ENCODE measurements around the gene FYB1.

The FYB1 gene

DNA sequence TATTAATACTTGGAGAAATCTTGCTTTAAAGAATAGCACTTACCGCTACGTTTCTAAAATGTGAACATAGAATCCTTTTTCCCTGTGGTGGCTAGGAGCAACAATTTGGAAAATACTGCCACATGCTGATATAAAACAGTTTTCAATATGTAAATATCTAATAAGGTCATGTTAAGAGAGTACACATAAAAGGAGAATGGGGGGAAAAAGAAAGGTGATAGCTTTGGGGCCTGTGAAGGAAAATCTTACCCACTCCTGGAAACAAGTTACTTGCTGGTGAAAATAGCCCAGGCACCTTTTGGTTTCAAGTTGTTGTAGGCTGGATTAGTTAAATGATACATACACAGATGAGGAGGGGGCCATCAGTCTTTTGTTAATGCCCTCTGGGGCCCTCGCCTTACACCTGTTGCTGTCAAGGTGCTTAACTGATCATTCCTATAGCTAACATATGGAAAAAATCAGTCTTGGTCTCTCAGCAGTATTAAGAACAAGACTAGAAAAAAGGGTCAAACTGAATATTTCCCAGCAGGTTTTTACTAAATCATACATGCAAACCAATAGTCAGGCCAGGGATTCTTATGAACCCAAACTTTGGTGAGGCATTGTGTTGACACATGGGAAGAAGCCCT, 24.1 kb downstream of the FYB1 start:
- Mint-ChIP-seq H3K27ac (peak overlapping the region; percentile 86), H3K36me3 (peaks cover 50% of the 10 kb centered on the region), H3K4me3 (peak overlapping the region; percentile 72), H3K27me3 (no peaks in the 10 kb centered on the region), H3K4me1 (peaks cover 69% of the 10 kb centered on the region), H3K9me3 (no peaks in the 10 kb centered on the region)
- CTCF ChIA-PET = interaction anchor here (0.9 to 6.4 kb wide), 9 partner anchors 9 to 88 kb away, joined by 3 to 53 read pairs (median 5); partner anchors contain the start of gene FYB1
- DNase-seq = no peak

DNA sequence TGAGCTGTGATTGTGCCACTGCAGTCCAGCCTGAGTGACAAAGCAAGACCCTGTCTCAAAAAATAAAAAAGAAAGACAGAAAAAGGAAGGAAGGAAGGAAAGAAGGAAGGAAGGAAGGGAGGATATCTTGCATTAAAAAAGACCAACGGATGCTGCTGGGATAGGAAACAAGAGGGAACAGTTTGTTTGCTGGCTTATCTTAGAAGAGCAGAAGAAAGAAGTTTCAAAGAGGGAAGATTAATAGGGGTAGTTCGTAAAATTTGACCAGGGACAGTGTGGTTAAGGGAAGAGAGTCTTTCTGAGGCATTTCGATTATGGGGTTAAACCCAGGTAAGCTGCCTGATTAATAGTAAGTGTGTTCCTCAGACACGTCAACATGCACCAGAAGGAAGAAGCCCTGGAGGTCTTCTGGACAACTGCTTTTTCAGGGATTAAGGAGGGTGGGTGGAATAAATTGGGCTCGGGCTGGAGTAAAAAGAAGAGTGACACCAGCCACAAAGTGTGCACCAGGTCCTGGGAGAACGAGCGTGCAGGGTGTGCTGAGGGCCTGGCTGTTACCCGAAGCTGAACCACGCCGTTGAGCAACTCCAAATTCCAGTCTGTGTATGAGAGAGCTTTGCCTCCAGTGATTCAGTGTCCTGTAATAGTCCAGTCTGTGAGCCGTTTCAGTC, 24.8 kb downstream of the FYB1 start:
- Mint-ChIP-seq H3K4me3 (peak overlapping the region; percentile 72), H3K36me3 (peaks cover 48% of the 10 kb centered on the region), H3K27ac (peak overlapping the region; percentile 86), H3K9me3 (no peaks in the 10 kb centered on the region), H3K27me3 (no peaks in the 10 kb centered on the region), H3K4me1 (peaks cover 76% of the 10 kb centered on the region)
- CTCF ChIA-PET = interaction anchor here (0.9 to 6.4 kb wide), 6 partner anchors 8 to 26 kb away, joined by 3 to 53 read pairs (median 9); partner anchors contain the start of gene FYB1
- DNase-seq = peak; percentile 35

DNA sequence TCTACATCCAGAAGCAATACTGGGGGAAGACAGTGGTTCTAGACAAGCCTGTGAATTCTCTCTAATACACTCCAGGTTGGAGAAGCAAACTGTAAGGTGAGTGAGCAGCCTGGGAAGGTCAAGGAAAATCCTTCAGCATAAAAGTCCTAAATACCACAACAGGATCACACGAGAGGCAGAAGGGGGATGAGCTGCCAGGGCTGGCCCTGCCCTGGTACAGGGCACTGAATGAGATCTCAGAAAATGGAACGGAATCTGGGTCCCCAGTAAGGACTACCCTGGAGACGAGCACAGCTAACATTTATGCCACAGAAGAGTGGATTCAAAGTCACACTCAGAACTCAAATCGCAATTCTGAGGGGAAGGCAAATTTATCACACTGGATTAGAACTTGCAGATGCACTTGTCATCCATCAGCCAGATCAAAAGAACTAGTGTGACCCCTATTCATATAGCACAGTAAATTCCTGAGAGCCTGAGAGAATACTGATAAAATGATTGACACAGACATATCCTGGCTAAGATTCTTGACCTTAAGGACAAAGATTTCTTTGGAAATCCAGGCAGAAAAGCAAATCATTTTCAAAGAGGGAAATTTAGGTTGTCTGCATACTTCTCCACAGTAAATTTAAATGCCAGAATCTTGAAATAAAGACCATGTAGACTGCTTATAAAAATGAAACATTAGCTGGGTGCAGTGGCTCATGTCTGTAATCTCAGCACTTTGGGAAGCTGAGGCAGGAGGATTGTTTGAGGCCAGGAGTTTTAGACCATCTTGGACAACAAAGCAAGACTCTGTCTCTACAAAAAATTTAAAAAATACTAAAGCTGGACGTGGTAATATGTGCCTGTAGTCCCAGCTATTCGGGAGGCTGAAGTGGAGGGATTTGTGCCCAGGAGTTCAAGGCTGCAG, 25.6 kb downstream of the FYB1 start:
- H3K27ac Mint-ChIP-seq = peak overlapping the region; percentile 86
- peaks cover 51% of the 10 kb centered on the region for H3K36me3 Mint-ChIP-seq
- CTCF ChIA-PET = interaction anchor here (0.7 to 6.4 kb wide), 8 partner anchors 9 to 29 kb away, joined by 3 to 53 read pairs (median 3); partner anchors contain the start of gene FYB1
- H3K9me3 Mint-ChIP-seq = no peaks in the 10 kb centered on the region
- no peak for DNase-seq
- H3K4me1 Mint-ChIP-seq = peaks cover 84% of the 10 kb centered on the region
- peak overlapping the region; percentile 72 for H3K4me3 Mint-ChIP-seq
- H3K27me3 Mint-ChIP-seq = no peaks in the 10 kb centered on the region

DNA sequence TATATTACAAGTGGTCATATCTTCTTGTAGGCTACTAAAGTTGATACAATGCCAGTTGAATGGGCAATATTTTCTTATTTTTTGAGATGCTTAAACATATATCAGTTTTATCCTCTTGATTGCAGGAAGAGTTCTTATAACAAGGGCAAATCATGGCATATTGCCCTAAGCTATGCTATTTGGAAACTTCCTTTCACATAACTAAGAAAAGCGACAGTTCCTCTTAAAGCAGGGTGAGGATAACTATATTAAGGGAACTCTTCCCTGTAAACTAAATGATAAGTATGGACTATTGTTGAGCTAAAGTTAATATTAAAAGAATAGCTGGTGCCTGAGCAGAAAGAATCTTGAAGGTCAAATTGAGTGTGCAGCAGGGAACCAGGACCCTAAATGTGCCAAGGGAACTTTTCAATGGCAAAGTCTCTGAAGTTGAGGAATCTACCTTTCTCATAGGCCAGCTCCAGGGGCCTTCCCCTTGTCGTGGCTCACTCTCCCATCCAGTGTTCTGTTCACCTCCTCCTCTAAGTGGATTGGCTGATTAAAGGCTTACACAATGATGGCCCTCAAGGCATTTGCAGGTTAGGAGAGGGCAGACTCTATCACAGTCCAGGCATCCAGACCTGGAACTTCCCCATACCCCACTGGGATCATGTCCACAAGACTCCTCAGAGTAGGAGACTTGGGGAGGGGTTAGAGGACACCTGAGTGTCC, 26.8 kb downstream of the FYB1 start:
- peak overlapping the region; percentile 72 for H3K4me3 Mint-ChIP-seq
- CTCF ChIA-PET = interaction anchor here (1.1 to 6.4 kb wide), 4 partner anchors 10 to 91 kb away, joined by 3 to 53 read pairs (median 8); partner anchors contain the start of gene FYB1
- H3K4me1 Mint-ChIP-seq = peaks cover 94% of the 10 kb centered on the region

DNA sequence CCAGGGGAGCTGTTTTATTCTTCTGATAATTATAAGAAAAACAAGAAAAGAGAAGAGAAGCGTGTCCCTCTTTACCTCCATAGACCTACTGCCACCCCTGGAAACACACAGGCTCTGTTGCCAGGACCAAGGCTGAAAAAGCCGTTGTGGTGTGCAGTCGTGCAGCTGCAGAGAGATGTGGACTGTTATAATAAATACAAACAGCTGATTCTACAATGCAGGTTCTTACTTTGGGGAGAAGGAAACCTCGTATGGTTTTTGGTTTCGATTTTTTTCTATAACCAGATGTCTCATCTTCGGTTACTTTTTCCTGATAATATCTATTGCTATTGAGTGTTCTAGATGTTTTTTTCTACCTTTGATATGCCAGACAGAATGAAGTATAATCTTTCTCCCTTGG, 28.1 kb downstream of the FYB1 start:
- Mint-ChIP-seq H3K4me3 (peak overlapping the region; percentile 62), H3K4me1 (peaks cover 92% of the 10 kb centered on the region), H3K9me3 (no peaks in the 10 kb centered on the region), H3K27me3 (no peaks in the 10 kb centered on the region), H3K36me3 (peaks cover 48% of the 10 kb centered on the region), H3K27ac (peak overlapping the region; percentile 91)
- CTCF ChIA-PET = interaction anchor here (0.7 to 6.4 kb wide), 5 partner anchors 9 to 26 kb away, joined by 3 to 53 read pairs (median 13); partner anchors contain the start of gene FYB1
- peak; percentile 63 for DNase-seq

More for the DNA sequence above, 26.8 kb downstream of the FYB1 start:
- DNase-seq = no peak
- Mint-ChIP-seq H3K9me3 (no peaks in the 10 kb centered on the region), H3K27me3 (no peaks in the 10 kb centered on the region), H3K36me3 (peaks cover 53% of the 10 kb centered on the region), H3K27ac (peak overlapping the region; percentile 86)

DNA sequence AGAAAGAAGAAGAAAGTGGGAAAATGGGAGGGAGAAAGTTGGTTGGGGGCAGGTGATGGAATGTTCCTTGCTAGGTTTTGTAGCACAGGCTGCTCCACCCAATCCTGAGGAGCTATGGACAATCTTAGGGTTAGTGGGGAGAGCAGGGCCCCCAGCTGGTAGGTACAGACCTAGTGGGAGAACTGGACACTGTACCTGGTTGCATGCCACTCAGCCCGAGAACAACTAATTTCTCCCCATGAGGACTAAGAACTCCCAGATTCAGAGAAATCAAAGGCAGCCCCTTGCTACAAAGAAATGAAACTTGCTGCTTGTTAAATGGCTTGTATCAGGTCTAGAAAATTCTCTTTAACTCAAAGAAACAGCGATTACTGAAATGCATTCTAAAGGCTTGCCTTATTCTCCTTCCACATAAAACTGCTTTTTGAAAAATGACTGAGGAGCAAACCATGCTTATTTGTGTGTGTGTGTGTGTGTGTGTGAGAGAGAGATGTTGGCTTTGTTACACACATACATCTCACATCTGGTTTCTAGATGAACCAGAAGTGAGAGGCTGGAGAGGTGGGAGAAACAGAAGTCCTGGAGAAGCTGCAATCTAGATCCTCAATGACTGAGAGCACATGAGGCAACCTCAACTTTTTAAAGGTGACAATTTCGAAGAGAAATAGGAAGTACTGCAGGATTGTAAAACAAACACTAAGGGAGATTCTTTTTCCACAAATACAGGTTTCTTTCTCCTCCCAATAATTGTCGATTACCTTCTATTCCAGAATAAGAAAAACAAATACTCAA, 28.9 kb downstream of the FYB1 start:
- CTCF ChIA-PET = interaction anchor here (0.7 to 6.4 kb wide), 10 partner anchors 8 to 27 kb away, joined by 3 to 53 read pairs (median 16); partner anchors contain the start of gene FYB1
- no peak for DNase-seq
- H3K4me1 Mint-ChIP-seq = peaks cover 94% of the 10 kb centered on the region

DNA sequence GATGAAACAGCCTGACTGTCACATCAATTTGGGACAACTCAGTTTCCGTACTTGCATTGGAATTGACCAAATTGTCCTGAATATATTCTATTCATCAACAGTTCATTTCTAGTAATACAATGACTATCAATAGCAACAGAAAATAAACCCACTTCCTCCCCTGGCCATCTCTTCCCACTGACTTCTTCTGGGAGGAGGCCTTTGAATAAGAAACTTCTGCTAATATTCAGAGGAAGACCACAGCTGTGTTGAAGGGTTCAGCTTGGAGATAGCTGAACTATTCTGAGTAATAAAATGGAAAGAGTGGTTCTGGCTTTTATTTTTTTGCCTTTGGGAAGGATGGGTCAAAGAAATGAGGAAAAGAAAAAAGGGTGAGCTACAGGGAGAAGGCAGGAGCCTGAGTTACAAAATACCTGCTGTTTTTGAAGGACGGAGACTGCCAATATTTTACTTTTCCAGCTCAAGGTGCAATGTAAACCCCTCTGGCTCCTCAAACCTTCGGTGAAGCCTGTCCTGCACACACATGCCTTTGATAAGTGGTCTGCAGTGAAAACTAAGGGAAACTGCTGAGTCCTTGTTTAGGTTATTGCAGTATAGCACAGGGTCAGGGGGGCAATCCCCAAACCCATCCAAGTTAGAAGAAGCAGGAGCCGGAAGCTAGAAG, 29.9 kb downstream of the FYB1 start:
- H3K36me3 Mint-ChIP-seq = peaks cover 48% of the 10 kb centered on the region
- H3K4me1 Mint-ChIP-seq = peaks cover 93% of the 10 kb centered on the region
- peak overlapping the region; percentile 91 for H3K27ac Mint-ChIP-seq
- peak overlapping the region; percentile 62 for H3K4me3 Mint-ChIP-seq
- H3K9me3 Mint-ChIP-seq = no peaks in the 10 kb centered on the region
- CTCF ChIA-PET = interaction anchor here (0.7 to 6.0 kb wide), 8 partner anchors 9 to 40 kb away, joined by 3 to 26 read pairs (median 14); no protein-coding TSS in a partner anchor
- no peaks in the 10 kb centered on the region for H3K27me3 Mint-ChIP-seq
- DNase-seq = no peak

More for the DNA sequence above, 28.9 kb downstream of the FYB1 start:
- H3K27me3 Mint-ChIP-seq = no peaks in the 10 kb centered on the region
- peaks cover 51% of the 10 kb centered on the region for H3K36me3 Mint-ChIP-seq
- peak overlapping the region; percentile 91 for H3K27ac Mint-ChIP-seq
- H3K9me3 Mint-ChIP-seq = no peaks in the 10 kb centered on the region
- peak overlapping the region; percentile 62 for H3K4me3 Mint-ChIP-seq

DNA sequence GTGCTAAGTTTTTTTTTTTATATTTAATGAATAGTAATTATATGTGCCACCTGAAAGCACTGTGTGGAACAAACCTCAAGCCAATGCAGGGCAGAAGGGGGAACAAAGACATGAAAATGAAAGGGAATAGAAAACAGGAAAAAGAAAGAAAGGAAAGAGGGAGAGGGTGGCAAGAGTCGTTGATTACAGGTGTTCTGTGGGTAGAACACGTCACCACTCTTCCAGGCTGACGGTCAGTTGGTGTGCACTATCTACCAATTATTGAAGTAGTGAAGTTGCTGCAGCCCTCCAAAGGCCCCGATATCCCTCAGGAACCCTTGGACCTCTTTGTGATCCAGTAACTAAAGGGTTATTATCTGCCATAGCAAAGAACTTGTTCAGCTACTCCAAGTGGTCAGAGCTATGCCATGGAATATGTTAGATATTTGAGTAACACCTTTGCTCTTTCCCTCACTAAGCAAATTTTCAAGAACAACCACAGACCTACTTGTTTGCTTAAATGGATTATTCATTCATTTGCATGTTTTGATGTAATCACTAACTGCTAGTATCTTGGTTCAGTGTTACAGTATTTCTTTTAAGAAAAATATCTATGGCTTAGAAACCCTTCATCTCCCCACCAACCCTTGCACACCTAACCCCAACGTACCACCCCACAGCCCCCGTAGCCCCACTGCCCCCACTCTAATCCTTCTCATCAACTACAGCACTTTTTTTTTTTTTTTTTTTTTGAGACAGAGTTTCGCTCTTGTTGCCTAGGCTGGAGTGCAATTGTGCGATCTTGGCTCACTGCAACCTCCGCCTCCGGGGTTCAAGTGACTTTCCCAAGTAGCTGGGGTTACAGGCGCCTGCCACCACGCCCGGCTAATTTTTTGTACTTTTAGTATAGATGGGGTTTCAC, 31.3 kb downstream of the FYB1 start:
- Mint-ChIP-seq H3K36me3 (peaks cover 43% of the 10 kb centered on the region), H3K9me3 (no peaks in the 10 kb centered on the region), H3K27me3 (no peaks in the 10 kb centered on the region), H3K4me3 (peak overlapping the region; percentile 62), H3K4me1 (peaks cover 89% of the 10 kb centered on the region), H3K27ac (peak overlapping the region; percentile 91)
- DNase-seq = peak; percentile 42
- CTCF ChIA-PET = interaction anchor here (0.7 to 6.0 kb wide), 9 partner anchors 8 to 50 kb away, joined by 3 to 26 read pairs (median 10); no protein-coding TSS in a partner anchor

DNA sequence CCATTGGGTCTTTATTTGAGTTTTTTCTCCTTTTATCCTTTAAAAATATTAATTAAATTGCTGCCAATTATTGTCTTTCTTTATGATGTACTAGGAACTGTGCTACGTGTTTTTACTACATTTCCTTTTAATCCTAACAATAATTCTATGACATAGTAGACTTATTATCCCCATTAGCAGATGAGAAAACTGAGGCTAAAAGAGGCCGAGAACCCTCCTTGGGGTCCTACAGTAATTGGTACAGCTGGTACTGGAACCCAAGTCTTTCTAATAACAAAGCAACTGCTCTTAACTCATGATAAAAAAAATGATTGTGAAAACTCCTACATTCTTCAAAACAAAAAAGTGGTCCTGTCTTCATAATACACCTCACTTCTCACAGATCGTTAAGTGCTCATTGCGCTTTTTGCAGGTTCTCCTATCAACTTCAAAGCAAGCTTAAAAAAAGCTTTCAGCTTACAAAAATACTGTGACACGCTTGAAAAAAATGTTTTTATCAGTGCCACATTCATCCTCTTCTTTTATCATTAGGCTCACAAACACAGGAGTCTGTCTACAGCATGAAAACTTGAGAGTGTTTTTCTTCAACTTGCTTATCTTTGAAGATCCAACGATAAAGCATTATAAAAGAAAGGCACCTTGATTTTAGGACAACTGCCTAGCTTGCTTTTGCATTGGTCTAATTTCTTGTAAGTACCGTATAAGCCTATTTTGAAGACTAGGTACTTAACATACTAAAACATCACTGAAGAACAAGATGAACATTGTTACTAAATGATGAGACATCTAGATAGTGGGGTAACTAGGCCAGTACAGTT, 32.4 kb downstream of the FYB1 start:
- H3K27me3 Mint-ChIP-seq = no peaks in the 10 kb centered on the region
- H3K4me1 Mint-ChIP-seq = peaks cover 91% of the 10 kb centered on the region
- peak overlapping the region; percentile 91 for H3K27ac Mint-ChIP-seq
- peak overlapping the region; percentile 62 for H3K4me3 Mint-ChIP-seq
- DNase-seq = no peak
- H3K36me3 Mint-ChIP-seq = peaks cover 46% of the 10 kb centered on the region
- CTCF ChIA-PET = interaction anchor here (0.9 to 6.0 kb wide), 7 partner anchors 9 to 37 kb away, joined by 3 to 26 read pairs (median 10); no protein-coding TSS in a partner anchor
- H3K9me3 Mint-ChIP-seq = no peaks in the 10 kb centered on the region

DNA sequence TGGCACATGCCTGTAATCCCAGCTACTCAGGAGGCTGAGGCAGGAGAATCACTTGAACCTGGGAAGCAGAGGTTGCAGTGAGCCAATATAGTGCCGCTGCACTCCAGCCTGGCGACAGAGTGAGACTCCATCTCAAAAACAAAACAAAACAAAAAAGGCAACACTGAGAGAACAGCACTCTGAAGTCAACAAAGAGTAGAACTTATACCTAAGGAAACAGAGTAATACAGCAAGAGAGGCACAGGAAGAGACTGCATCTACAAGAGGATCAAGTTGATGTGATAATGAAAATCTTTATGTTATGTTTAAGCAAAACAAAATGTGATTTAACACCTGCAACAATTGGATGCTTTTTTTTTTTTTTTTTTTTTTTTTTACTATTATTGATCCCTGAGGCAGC, 33.1 kb downstream of the FYB1 start:
- DNase-seq = no peak
- CTCF ChIA-PET = interaction anchor here (1.0 to 6.0 kb wide), 6 partner anchors 9 to 31 kb away, joined by 3 to 26 read pairs (median 12); no protein-coding TSS in a partner anchor
- Mint-ChIP-seq H3K9me3 (no peaks in the 10 kb centered on the region), H3K4me1 (peaks cover 91% of the 10 kb centered on the region), H3K4me3 (peak overlapping the region; percentile 76), H3K27me3 (no peaks in the 10 kb centered on the region), H3K36me3 (peaks cover 52% of the 10 kb centered on the region), H3K27ac (peak overlapping the region; percentile 91)

DNA sequence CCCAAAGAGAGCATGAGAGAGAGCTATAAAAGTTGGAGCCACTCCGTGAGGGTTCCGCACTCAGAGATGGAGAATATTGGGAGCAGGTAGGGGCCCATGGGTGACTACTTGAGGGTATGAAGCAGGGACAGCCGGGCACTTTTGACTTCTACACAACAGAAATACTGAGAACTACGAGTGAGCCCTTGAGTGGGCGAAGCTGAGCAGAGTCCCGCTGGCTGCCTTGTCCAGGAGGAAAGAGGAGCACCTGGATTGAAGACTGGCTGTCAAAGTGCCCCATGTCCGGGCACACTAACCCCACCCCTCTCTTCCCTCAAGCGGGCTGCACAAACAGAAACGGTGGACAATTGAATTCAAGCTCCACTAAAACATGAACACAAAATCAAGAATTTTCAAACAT, 33.6 kb downstream of the FYB1 start:
- Mint-ChIP-seq H3K27me3 (no peaks in the 10 kb centered on the region), H3K4me1 (peaks cover 91% of the 10 kb centered on the region), H3K9me3 (no peaks in the 10 kb centered on the region), H3K4me3 (peak overlapping the region; percentile 76), H3K36me3 (peaks cover 58% of the 10 kb centered on the region), H3K27ac (peak overlapping the region; percentile 91)
- DNase-seq = no peak
- CTCF ChIA-PET = interaction anchor here (0.7 to 6.0 kb wide), 7 partner anchors 10 to 32 kb away, joined by 3 to 26 read pairs (median 9); no protein-coding TSS in a partner anchor
